ENCODE results near the gene SHISA4. TPM values are rescaled to one million over a fixed set of nuclear protein-coding genes. Genes with fewer than 3 reads are reported as not detected.

The SHISA4 gene
- polyA plus RNA-seq, 1 donor from 2014 or later = 1.5 TPM

GRCh38 chr1:201841265-201841912 is 47.3 kb upstream of the SHISA4 start:
- H3K79me2 ChIP-seq (replicated peaks; ENCODE audit: insufficient read depth, low read length) = peaks cover 90% of the 10 kb centered on the region
- no peaks in the 10 kb centered on the region for H3K27me3 ChIP-seq (ENCODE audit: insufficient read depth, low read depth, low read length)
- no peaks in the 10 kb centered on the region for H3F3A ChIP-seq (ENCODE audit: insufficient read depth, low read length, poor library complexity, severe bottlenecking)
- no peak overlapping the region for H2AFZ ChIP-seq (ENCODE audit: low read depth, low read length)
- TF ChIP-seq POLR2AphosphoS5 (IDR thresholded peaks at IDR 0.05) (no peak), EZH2 (IDR thresholded peaks at IDR 0.05; ENCODE audit: borderline replicate concordance, insufficient read depth, low read length, poor library complexity, severe bottlenecking) (no peak), TAF1 (IDR thresholded peaks at IDR 0.05; ENCODE audit: low read depth) (no peak), MXI1 (conservative IDR thresholded peaks at IDR 0.05; ENCODE audit: poor library complexity, severe bottlenecking) (no peak), REST (IDR thresholded peaks at IDR 0.05; ENCODE audit: borderline replicate concordance) (no peak), RAD21 (conservative IDR thresholded peaks at IDR 0.05) (no peak), SMC3 (conservative IDR thresholded peaks at IDR 0.05; ENCODE audit: poor library complexity) (no peak), CTCF (IDR thresholded peaks at IDR 0.05; ENCODE audit: poor library complexity, severe bottlenecking) (no peak), EP300 (conservative IDR thresholded peaks at IDR 0.05; ENCODE audit: poor library complexity, severe bottlenecking) (no peak)
- H3K9me3 ChIP-seq (ENCODE audit: low read length) = no peaks in the 10 kb centered on the region
- no peak overlapping the region for H3K9ac ChIP-seq (ENCODE audit: low read length)
- H3K36me3 ChIP-seq (ENCODE audit: insufficient read depth, low read length) = no peaks in the 10 kb centered on the region
- no peak overlapping the region for H3K4me3 ChIP-seq (ENCODE audit: low read length)
- H4K20me1 ChIP-seq (ENCODE audit: insufficient read depth) = peaks cover 3% of the 10 kb centered on the region
- no peak overlapping the region for H3K27ac ChIP-seq (ENCODE audit: low read length)
- H3K4me2 ChIP-seq (ENCODE audit: low read length) = no peak overlapping the region
- H3K9me2 ChIP-seq (ENCODE audit: insufficient read depth, low read length) = no peaks in the 10 kb centered on the region

- Histone ChIP-seq H4K20me1 (ENCODE audit: insufficient read depth) (peaks cover 3% of the 10 kb centered on the region), H3K4me3 (ENCODE audit: low read length) (no peak overlapping the region), H3F3A (ENCODE audit: insufficient read depth, low read length, poor library complexity, severe bottlenecking) (no peaks in the 10 kb centered on the region), H3K9me2 (ENCODE audit: insufficient read depth, low read length) (no peaks in the 10 kb centered on the region), H3K27me3 (ENCODE audit: insufficient read depth, low read depth, low read length) (no peaks in the 10 kb centered on the region), H3K9me3 (ENCODE audit: low read length) (no peaks in the 10 kb centered on the region), H3K4me2 (ENCODE audit: low read length) (no peak overlapping the region), H2AFZ (ENCODE audit: low read depth, low read length) (no peak overlapping the region), H3K36me3 (ENCODE audit: insufficient read depth, low read length) (no peaks in the 10 kb centered on the region), H3K27ac (ENCODE audit: low read length) (no peak overlapping the region), H3K9ac (ENCODE audit: low read length) (no peak overlapping the region), H3K79me2 (replicated peaks; ENCODE audit: insufficient read depth, low read length) (peaks cover 85% of the 10 kb centered on the region)
- TF ChIP-seq EP300 (conservative IDR thresholded peaks at IDR 0.05; ENCODE audit: poor library complexity, severe bottlenecking) (no peak), MXI1 (conservative IDR thresholded peaks at IDR 0.05; ENCODE audit: poor library complexity, severe bottlenecking) (no peak), SMC3 (conservative IDR thresholded peaks at IDR 0.05; ENCODE audit: poor library complexity) (no peak), REST (IDR thresholded peaks at IDR 0.05; ENCODE audit: borderline replicate concordance) (no peak), EZH2 (IDR thresholded peaks at IDR 0.05; ENCODE audit: borderline replicate concordance, insufficient read depth, low read length, poor library complexity, severe bottlenecking) (no peak), POLR2AphosphoS5 (IDR thresholded peaks at IDR 0.05) (no peak), TAF1 (IDR thresholded peaks at IDR 0.05; ENCODE audit: low read depth) (no peak), RAD21 (conservative IDR thresholded peaks at IDR 0.05) (no peak), CTCF (IDR thresholded peaks at IDR 0.05; ENCODE audit: poor library complexity, severe bottlenecking) (no peak)
Observed at GRCh38 chr1:201842472-201843027, 46.1 kb upstream of the SHISA4 start.
